IMR-90 (cell line): Measurements from ENCODE around the gene DIPK1A. TPM values are rescaled to one million over a fixed set of nuclear protein-coding genes. Genes with fewer than 3 reads are reported as not detected.

Source experiments
- ATAC-seq: fragments of 200-7000 bp; cut with Tn5 transposase; 2 replicates; pipeline ENCODE4 v1.9.1; 2020; ENCODE audit warnings: low read depth, mild to moderate bottlenecking, moderate library complexity
- BruUV-seq: library from RNA; stranded (reverse); fragments of 400-500 nt; replicated peaks from 2 replicates; lab custom pipeline; 2021; lab: Mats Ljungman, UMichigan
- CTCF ChIA-PET: fragments of 300-600 bp; formaldehyde crosslinking; extraction: SDS; loops from one replicate; lab custom pipeline; 2021; ENCODE audit warnings: antibody characterized with exemption; lab: Yijun Ruan, JAX
- POLR2A ChIA-PET: fragments of 300-600 bp; sonication (Branson Sonifier 250); formaldehyde crosslinking; loops from one replicate; lab custom pipeline; 2022; ENCODE audit warnings: antibody characterized with exemption; ENCODE audit not compliant: unreplicated experiment; lab: Charles Lee
- DNase-seq: peaks from one replicate; pipeline ENCODE4 v3.0.0; 2013
- H2AFZ ChIP-seq: replicated peaks from 2 replicates; pipeline ENCODE3; 2013; ENCODE audit warnings: low read length, mild to moderate bottlenecking; ENCODE audit not compliant: poor library complexity
- H2AK5ac ChIP-seq: 2 replicates; pipeline ENCODE4 v1.6.1; 2013; ENCODE audit warnings: low read depth, low read length, inconsistent platforms
- H2AK9ac ChIP-seq: replicated peaks from 2 replicates; pipeline ENCODE3; 2013; ENCODE audit warnings: mild to moderate bottlenecking, low read depth, low read length, moderate library complexity; ENCODE audit not compliant: poor library complexity
- H2BK120ac ChIP-seq: 2 replicates; pipeline ENCODE4 v1.6.1; 2013; ENCODE audit warnings: low read depth, low read length, inconsistent platforms
- H2BK15ac ChIP-seq: 3 replicates; pipeline ENCODE4 v1.6.1; 2013; ENCODE audit warnings: low read depth, low read length, inconsistent platforms
- H2BK20ac ChIP-seq: 2 replicates; pipeline ENCODE4 v1.6.1; 2013; ENCODE audit warnings: low read depth, mild to moderate bottlenecking, inconsistent platforms, low read length, moderate library complexity
- H2BK5ac ChIP-seq: 2 replicates; pipeline ENCODE4 v1.6.1; 2013; ENCODE audit warnings: mild to moderate bottlenecking, low read depth, low read length, inconsistent platforms; ENCODE audit not compliant: poor library complexity, severe bottlenecking
- H3K14ac ChIP-seq: replicated peaks from 2 replicates; pipeline ENCODE4 v1.6.1; 2013; ENCODE audit warnings: low read depth, low read length, inconsistent platforms
- H3K18ac ChIP-seq: 2 replicates; pipeline ENCODE4 v1.6.1; 2013; ENCODE audit warnings: low read depth, low read length, control low read depth
- H3K23ac ChIP-seq: 2 replicates; pipeline ENCODE4 v1.6.1; 2013; ENCODE audit warnings: low read depth, low read length, inconsistent platforms
- H3K27ac ChIP-seq: 2 replicates; pipeline ENCODE4 v1.5.1; 2013; ENCODE audit warnings: mild to moderate bottlenecking, control low read depth, low read length; ENCODE audit not compliant: insufficient read depth
- H3K27me3 ChIP-seq: 2 replicates; pipeline ENCODE4 v1.6.1; 2013; ENCODE audit warnings: low read length; ENCODE audit not compliant: control insufficient read depth, insufficient read depth
- H3K36me3 ChIP-seq: 2 replicates; pipeline ENCODE4 v1.6.1; 2013; ENCODE audit warnings: low read length, mixed read lengths; ENCODE audit not compliant: control insufficient read depth, insufficient read depth
- H3K4ac ChIP-seq: 2 replicates; pipeline ENCODE4 v1.6.1; 2013; ENCODE audit warnings: low read depth, low read length, inconsistent platforms
- H3K4me1 ChIP-seq: 2 replicates; pipeline ENCODE4 v1.6.1; 2013; ENCODE audit warnings: low read length, mixed read lengths; ENCODE audit not compliant: control insufficient read depth, insufficient read depth
- H3K4me2 ChIP-seq: 2 replicates; pipeline ENCODE4 v1.6.1; 2013; ENCODE audit warnings: low read depth, mild to moderate bottlenecking, control low read depth, low read length, moderate library complexity
- H3K4me3 ChIP-seq: 2 replicates; pipeline ENCODE4 v1.5.1; 2013; ENCODE audit warnings: low read depth, mild to moderate bottlenecking, control low read depth, low read length, moderate library complexity; ENCODE audit not compliant: insufficient read depth
- H3K56ac ChIP-seq: 2 replicates; pipeline ENCODE4 v1.6.1; 2013; ENCODE audit warnings: low read length, inconsistent platforms; ENCODE audit not compliant: insufficient read depth; ENCODE audit errors: extremely low read depth
- H3K79me1 ChIP-seq, 2 experiments: 2 replicates each; pipeline ENCODE4 v1.6.1; 2013; ENCODE audit warnings: low read length in 2 of 2, inconsistent platforms in 1 of 2, low read depth in 1 of 2
- H3K9ac ChIP-seq: 2 replicates; pipeline ENCODE4 v1.6.1; 2013; ENCODE audit warnings: low read depth, low read length, control low read depth
- H3K9me1 ChIP-seq: 2 replicates; pipeline ENCODE4 v1.6.1; 2013; ENCODE audit warnings: low read length, inconsistent platforms; ENCODE audit not compliant: insufficient read depth
- H3K9me3 ChIP-seq: 2 replicates; pipeline ENCODE4 v1.6.1; 2013; ENCODE audit warnings: low read length; ENCODE audit not compliant: control insufficient read depth, insufficient read depth
- H4K20me1 ChIP-seq: 2 replicates; pipeline ENCODE4 v1.6.1; 2013; ENCODE audit warnings: low read length, inconsistent platforms; ENCODE audit not compliant: insufficient read depth
- H4K5ac ChIP-seq: 2 replicates; pipeline ENCODE4 v1.6.1; 2013; ENCODE audit warnings: mild to moderate bottlenecking, low read depth, low read length, control low read depth
- H4K8ac ChIP-seq, 2 experiments: 2 replicates each; pipeline ENCODE4 v1.6.1; 2013; ENCODE audit warnings: low read depth in 2 of 2, low read length in 2 of 2, control low read depth in 1 of 2, inconsistent platforms in 1 of 2
- H4K91ac ChIP-seq: 2 replicates; pipeline ENCODE4 v1.6.1; 2013; ENCODE audit warnings: low read depth, low read length, inconsistent platforms; ENCODE audit not compliant: insufficient read depth
- CHD1 ChIP-seq: IDR thresholded peaks from 2 replicates; pipeline ENCODE4 v1.6.1; 2012; ENCODE audit warnings: low read depth, low read length, improper control_type of control experiment
- MAFK ChIP-seq: IDR thresholded peaks from 2 replicates; pipeline ENCODE4 v1.6.1; 2012; ENCODE audit warnings: low read depth, low read length, improper control_type of control experiment
- SMC3 ChIP-seq: fragments of 150-350 bp; IDR thresholded peaks from 2 replicates; pipeline ENCODE4 v1.6.1; 2016; ENCODE audit warnings: low read depth, mild to moderate bottlenecking, antibody characterized with exemption, low read length, moderate library complexity
- dilution Hi-C: fragments of 300-500 bp; cut with HindIII; formaldehyde crosslinking; loops from one replicate; pipeline ENCODE4 v1.14.3; 2018; ENCODE audit warnings: low sequenced_read_pairs; ENCODE audit not compliant: unreplicated experiment
- in situ Hi-C: fragments of 300-500 bp; cut with MboI; formaldehyde crosslinking; loops from 3 replicates; pipeline ENCODE4 v1.14.3; 2019; ENCODE audit warnings: low sequenced_read_pairs, inconsistent platforms, mixed read lengths
- intact Hi-C: fragments of 100-400 bp; cut with micrococcal nuclease; formaldehyde crosslinking; loops from 2 replicates; pipeline ENCODE4 v1.10.0; 2022
- polyA plus RNA-seq, 3 experiments: library from polyadenylated mRNA; depleted of rRNA; stranded (reverse); fragments of >200 nt; gene quantifications; 2 replicates each; pipeline ENCODE4 v1.2.3, GENCODE V29; 2012; ENCODE audit warnings: low replicate concordance in 1 of 3
- total RNA-seq: library from RNA; depleted of rRNA; stranded (reverse); fragments of >200 nt; gene quantifications from 2 replicates; pipeline ENCODE4 v1.2.3, GENCODE V29; 2012
- TF ChIP-seq, protein P1 (sequence below): fragments of 150-350 bp; IDR thresholded peaks from 2 replicates; pipeline ENCODE4 v1.6.1; 2017; ENCODE audit warnings: mild to moderate bottlenecking, antibody characterized with exemption, low read length, low read depth

Gene DIPK1A
- total and polyA plus RNA-seq, 2 of the 4 experiments (the other 2 are of a cell fraction) = 4.7 to 5.7 TPM

DNA sequence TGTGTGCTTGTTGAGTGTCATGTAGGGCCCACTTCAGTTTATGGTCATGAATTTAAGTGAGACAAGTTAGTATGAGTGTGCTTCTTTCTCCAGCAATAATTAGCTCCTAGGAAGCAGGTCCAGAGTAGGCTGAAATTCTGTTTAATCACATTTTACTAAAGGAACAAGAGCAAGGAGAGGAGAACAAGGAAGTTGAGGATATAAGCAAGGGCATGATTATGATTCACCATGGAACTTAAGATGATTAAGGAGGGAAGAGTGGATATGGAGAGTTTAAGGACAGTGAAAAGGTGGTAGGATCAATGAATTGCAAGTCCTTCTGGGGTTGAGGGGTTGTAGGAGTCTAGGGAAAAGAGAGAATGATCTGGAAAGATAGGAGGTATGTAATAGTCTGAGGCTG, 3.1 kb upstream of the DIPK1A start:
- Histone ChIP-seq H4K8ac (no peak overlapping the region), H2BK20ac (no peak overlapping the region), H2AK9ac (no peak overlapping the region), H3K18ac (no peak overlapping the region), H2AFZ (no peak overlapping the region), H4K20me1 (peaks cover 3% of the 10 kb centered on the region; the same call in 1 of the 2 replicates), H4K91ac (no peak overlapping the region), H2AK5ac (no peak overlapping the region), H3K14ac (no peak overlapping the region), H3K4me2 (no peak overlapping the region), H3K23ac (no peak overlapping the region), H3K9me3 (no peaks in the 10 kb centered on the region), H4K5ac (no peak overlapping the region), H3K4ac (no peak overlapping the region), H3K56ac (no peak overlapping the region), H2BK5ac (no peak overlapping the region), H2BK15ac (no peak overlapping the region), H2BK120ac (no peak overlapping the region), H3K27me3 (peaks cover under 1% of the 10 kb centered on the region; the same call in 1 of the 2 replicates), H3K4me3 (no peak overlapping the region), H3K27ac (no peak overlapping the region), H3K79me1 (peaks cover 3 to 22% of the 10 kb centered on the region in 2 experiments; a peak in 1 of 4 replicates), H3K4me1 (peaks cover 1% of the 10 kb centered on the region), H3K9me1 (no peaks in the 10 kb centered on the region), H3K9ac (no peak overlapping the region), H3K36me3 (no peaks in the 10 kb centered on the region)
- dilution Hi-C loops = no loop called here
- TF ChIP-seq CHD1 (no peak), SMC3 (no peak), MAFK (no peak)
- TF ChIP-seq, protein P1, sequence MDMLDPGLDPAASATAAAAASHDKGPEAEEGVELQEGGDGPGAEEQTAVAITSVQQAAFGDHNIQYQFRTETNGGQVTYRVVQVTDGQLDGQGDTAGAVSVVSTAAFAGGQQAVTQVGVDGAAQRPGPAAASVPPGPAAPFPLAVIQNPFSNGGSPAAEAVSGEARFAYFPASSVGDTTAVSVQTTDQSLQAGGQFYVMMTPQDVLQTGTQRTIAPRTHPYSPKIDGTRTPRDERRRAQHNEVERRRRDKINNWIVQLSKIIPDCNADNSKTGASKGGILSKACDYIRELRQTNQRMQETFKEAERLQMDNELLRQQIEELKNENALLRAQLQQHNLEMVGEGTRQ = no peak
- in situ Hi-C loops = no loop called here
- POLR2A ChIA-PET = no interaction called here
- CTCF ChIA-PET = no interaction called here
- intact Hi-C loops = no loop called here
- DNase-seq (no peak), ATAC-seq (no peak)
- no TSS peak for BruUV-seq
